HepG2 (cell line): Measurements from ENCODE around the gene CLIC6. TPM values are rescaled to one million over a fixed set of nuclear protein-coding genes. Genes with fewer than 3 reads are reported as not detected.

ENCODE experiments used
- EP300 ChIP-seq, 3 experiments: sonication (generic) in 1 of 3; formaldehyde crosslinking in 1 of 3; IDR thresholded peaks; 2 replicates each; pipeline versions ENCODE4 v1.5.1 to v1.6.1; 2011 to 2020; ENCODE audit warnings: low read depth in 2 of 3, low read length in 2 of 3, borderline replicate concordance in 1 of 3, improper control_type of control experiment in 1 of 3, mild to moderate bottlenecking in 1 of 3, missing genetic modification reagents in 1 of 3, moderate library complexity in 1 of 3
- GATAD1 ChIP-seq: IDR thresholded peaks from 2 replicates; pipeline ENCODE4 v1.6.1; 2016; ENCODE audit warnings: missing genetic modification reagents, missing compliant biosample characterization
- JARID2 ChIP-seq: sonication (generic); formaldehyde crosslinking; IDR thresholded peaks from 2 replicates; pipeline ENCODE4 v1.8.1; 2023; ENCODE audit warnings: missing genetic modification reagents, inconsistent platforms; ENCODE audit not compliant: insufficient replicate concordance
- MBNL3 ChIP-seq: fragments of 250-450 bp; sonication (Bioruptor Pico); conservative IDR thresholded peaks from 2 replicates; pipeline ENCODE4 v1.8.0; 2022; ENCODE audit warnings: mild to moderate bottlenecking, inconsistent platforms
- NRL ChIP-seq: sonication (generic); formaldehyde crosslinking; IDR thresholded peaks from 2 replicates; pipeline ENCODE4 v1.5.0; 2020; ENCODE audit warnings: missing genetic modification reagents, mild to moderate bottlenecking, moderate library complexity, borderline replicate concordance
- PAWR ChIP-seq: sonication (generic); formaldehyde crosslinking; IDR thresholded peaks from 2 replicates; pipeline ENCODE4 v1.4.0; 2020; ENCODE audit warnings: missing genetic modification reagents, mild to moderate bottlenecking, borderline replicate concordance
- PTBP1 ChIP-seq: fragments of 200-400 bp; formaldehyde crosslinking; IDR thresholded peaks from 2 replicates; pipeline ENCODE4 v1.6.1; 2018; ENCODE audit warnings: low read length, low read depth; ENCODE audit not compliant: poor library complexity, severe bottlenecking
- SRSF4 ChIP-seq: fragments of 200-400 bp; formaldehyde crosslinking; IDR thresholded peaks from one replicate; pipeline ENCODE4 v1.6.1; 2018; ENCODE audit warnings: mild to moderate bottlenecking, low read depth, low read length, moderate library complexity; ENCODE audit not compliant: poor library complexity, severe bottlenecking
- ZFY ChIP-seq: sonication (generic); formaldehyde crosslinking; IDR thresholded peaks from 2 replicates; pipeline ENCODE4 v1.4.0; 2020; ENCODE audit warnings: missing genetic modification reagents
- ZNF350 ChIP-seq: sonication (generic); formaldehyde crosslinking; IDR thresholded peaks from 2 replicates; pipeline ENCODE4 v1.4.0; 2020; ENCODE audit warnings: mild to moderate bottlenecking, low read depth, missing genetic modification reagents, borderline replicate concordance
- ZNF446 ChIP-seq: sonication (generic); formaldehyde crosslinking; IDR thresholded peaks from 2 replicates; pipeline ENCODE4 v1.5.0; 2020; ENCODE audit warnings: mild to moderate bottlenecking, missing genetic modification reagents
- ZSCAN9 ChIP-seq: IDR thresholded peaks from 2 replicates; pipeline ENCODE4 v1.6.1; 2016; ENCODE audit warnings: borderline replicate concordance
- polyA plus RNA-seq, 8 experiments: library from polyadenylated mRNA; depleted of rRNA in 3 of 8; stranded (reverse) in 7 of 8; unstranded in 1 of 8; fragments of >200 nt; fragmentation: Illumina TruSeq in 4 of 8; extraction: Trizol in 4 of 8; gene quantifications; 2 replicates each; pipeline versions ENCODE4 v1.2.1 to v1.2.3, GENCODE V29; 2011 to 2016; ENCODE audit warnings: low read depth in 4 of 8, missing spikeins in 1 of 8, mixed read lengths in 1 of 8; ENCODE audit not compliant: insufficient read depth in 1 of 8
- total RNA-seq, 5 experiments: library from RNA; depleted of rRNA; stranded (reverse); fragments of >200 nt; fragmentation: Illumina TruSeq; extraction: Trizol; gene quantifications; 2 replicates each; pipeline ENCODE4 v1.2.3, GENCODE V29; 2016; ENCODE audit warnings: low read depth in 1 of 5
- TF ChIP-seq, protein P1 (sequence below), 2 experiments: sonication (generic) in 1 of 2; formaldehyde crosslinking in 1 of 2; IDR thresholded peaks; 2 replicates each; pipeline versions ENCODE4 v1.5.1 to v1.6.1; 2011 to 2020; ENCODE audit warnings: borderline replicate concordance in 1 of 2, low read depth in 1 of 2, low read length in 1 of 2, mild to moderate bottlenecking in 1 of 2, missing genetic modification reagents in 1 of 2, moderate library complexity in 1 of 2
- TF ChIP-seq, protein P2 (sequence below): sonication (generic); formaldehyde crosslinking; IDR thresholded peaks from 2 replicates; pipeline ENCODE4 v1.5.1; 2020; ENCODE audit warnings: mild to moderate bottlenecking, moderate library complexity, missing genetic modification reagents
- TF ChIP-seq, protein P3 (sequence below): IDR thresholded peaks from 2 replicates; pipeline ENCODE4 v1.6.1; 2012; ENCODE audit warnings: low read length, improper control_type of control experiment
- TF ChIP-seq, protein P4 (sequence below): sonication (generic); formaldehyde crosslinking; IDR thresholded peaks from 2 replicates; pipeline ENCODE4 v1.4.0; 2020; ENCODE audit warnings: missing genetic modification reagents
- TF ChIP-seq, protein P5 (sequence below): sonication (generic); formaldehyde crosslinking; IDR thresholded peaks from 2 replicates; pipeline ENCODE4 v1.5.0; 2020; ENCODE audit warnings: missing genetic modification reagents

Gene CLIC6
- total and polyA plus RNA-seq, 2 of the 13 experiments (the other 11 are each of a cell fraction or from before 2014, with no cell fraction given), result not detected

DNA sequence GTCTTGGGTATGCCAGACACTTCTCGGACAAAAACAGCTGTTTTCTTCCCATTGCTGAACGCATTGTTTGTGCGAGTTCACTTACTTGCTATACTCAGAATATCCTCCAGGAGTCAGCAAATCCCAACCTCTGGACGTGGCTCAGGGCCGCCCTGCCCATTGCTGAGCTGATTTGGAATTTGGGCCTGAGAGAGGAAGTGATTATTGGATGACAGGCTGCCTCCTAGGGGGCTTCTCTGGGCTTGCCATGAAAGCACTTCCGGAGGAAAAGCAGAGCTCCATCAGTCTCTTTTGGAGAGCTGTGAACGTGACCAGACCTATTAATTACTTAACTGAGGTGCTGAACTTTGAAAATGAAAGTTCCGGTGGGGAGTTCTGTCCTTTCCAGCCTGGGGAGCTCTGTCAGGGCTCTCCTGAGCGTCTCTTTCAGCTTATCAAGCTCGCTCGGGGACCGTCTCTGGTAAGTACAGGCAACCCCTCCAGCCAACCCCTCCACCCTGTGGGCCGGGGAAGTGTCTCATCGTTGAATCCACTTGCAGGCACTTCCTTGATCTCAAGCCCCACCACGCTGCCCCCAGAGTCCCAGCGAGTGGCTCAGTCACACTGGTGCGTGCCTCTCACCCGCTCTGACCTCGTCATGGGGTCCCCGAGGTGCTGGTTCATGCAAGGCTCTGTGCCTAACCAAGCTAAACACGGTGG, 76.9 kb downstream of the CLIC6 start (continued):
- TF ChIP-seq NRL (no peak), EP300 (IDR thresholded peaks at IDR 0.05; ENCODE audit: low read depth in 2 of 2, low read length in 2 of 2) (no peak), EP300 (CRISPR knock-in tag; IDR thresholded peaks at IDR 0.05; ENCODE audit: borderline replicate concordance) (no peak), ZNF446 (CRISPR knock-in tag) (no peak), ZSCAN9 (peak; percentile 54; the same call in 1 of the 2 replicates), SRSF4 (no peak), PTBP1 (no peak), ZNF350 (no peak), MBNL3 (CRISPR knock-in tag) (no peak), JARID2 (CRISPR knock-in tag) (no peak), ZFY (CRISPR knock-in tag) (peak; percentile 65), PAWR (CRISPR knock-in tag) (no peak), GATAD1 (CRISPR knock-in tag) (peak; percentile 54)
- TF ChIP-seq, protein P1, sequence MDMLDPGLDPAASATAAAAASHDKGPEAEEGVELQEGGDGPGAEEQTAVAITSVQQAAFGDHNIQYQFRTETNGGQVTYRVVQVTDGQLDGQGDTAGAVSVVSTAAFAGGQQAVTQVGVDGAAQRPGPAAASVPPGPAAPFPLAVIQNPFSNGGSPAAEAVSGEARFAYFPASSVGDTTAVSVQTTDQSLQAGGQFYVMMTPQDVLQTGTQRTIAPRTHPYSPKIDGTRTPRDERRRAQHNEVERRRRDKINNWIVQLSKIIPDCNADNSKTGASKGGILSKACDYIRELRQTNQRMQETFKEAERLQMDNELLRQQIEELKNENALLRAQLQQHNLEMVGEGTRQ (IDR thresholded peaks at IDR 0.05; ENCODE audit: low read depth, low read length), result no peak
- TF ChIP-seq, protein P1 (CRISPR knock-in tag; IDR thresholded peaks at IDR 0.05; ENCODE audit: borderline replicate concordance), result no peak
- TF ChIP-seq, protein P2, sequence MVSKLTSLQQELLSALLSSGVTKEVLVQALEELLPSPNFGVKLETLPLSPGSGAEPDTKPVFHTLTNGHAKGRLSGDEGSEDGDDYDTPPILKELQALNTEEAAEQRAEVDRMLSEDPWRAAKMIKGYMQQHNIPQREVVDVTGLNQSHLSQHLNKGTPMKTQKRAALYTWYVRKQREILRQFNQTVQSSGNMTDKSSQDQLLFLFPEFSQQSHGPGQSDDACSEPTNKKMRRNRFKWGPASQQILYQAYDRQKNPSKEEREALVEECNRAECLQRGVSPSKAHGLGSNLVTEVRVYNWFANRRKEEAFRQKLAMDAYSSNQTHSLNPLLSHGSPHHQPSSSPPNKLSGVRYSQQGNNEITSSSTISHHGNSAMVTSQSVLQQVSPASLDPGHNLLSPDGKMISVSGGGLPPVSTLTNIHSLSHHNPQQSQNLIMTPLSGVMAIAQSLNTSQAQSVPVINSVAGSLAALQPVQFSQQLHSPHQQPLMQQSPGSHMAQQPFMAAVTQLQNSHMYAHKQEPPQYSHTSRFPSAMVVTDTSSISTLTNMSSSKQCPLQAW (CRISPR knock-in tag), result no peak; the same call in 1 of the 2 replicates
- TF ChIP-seq, protein P3, sequence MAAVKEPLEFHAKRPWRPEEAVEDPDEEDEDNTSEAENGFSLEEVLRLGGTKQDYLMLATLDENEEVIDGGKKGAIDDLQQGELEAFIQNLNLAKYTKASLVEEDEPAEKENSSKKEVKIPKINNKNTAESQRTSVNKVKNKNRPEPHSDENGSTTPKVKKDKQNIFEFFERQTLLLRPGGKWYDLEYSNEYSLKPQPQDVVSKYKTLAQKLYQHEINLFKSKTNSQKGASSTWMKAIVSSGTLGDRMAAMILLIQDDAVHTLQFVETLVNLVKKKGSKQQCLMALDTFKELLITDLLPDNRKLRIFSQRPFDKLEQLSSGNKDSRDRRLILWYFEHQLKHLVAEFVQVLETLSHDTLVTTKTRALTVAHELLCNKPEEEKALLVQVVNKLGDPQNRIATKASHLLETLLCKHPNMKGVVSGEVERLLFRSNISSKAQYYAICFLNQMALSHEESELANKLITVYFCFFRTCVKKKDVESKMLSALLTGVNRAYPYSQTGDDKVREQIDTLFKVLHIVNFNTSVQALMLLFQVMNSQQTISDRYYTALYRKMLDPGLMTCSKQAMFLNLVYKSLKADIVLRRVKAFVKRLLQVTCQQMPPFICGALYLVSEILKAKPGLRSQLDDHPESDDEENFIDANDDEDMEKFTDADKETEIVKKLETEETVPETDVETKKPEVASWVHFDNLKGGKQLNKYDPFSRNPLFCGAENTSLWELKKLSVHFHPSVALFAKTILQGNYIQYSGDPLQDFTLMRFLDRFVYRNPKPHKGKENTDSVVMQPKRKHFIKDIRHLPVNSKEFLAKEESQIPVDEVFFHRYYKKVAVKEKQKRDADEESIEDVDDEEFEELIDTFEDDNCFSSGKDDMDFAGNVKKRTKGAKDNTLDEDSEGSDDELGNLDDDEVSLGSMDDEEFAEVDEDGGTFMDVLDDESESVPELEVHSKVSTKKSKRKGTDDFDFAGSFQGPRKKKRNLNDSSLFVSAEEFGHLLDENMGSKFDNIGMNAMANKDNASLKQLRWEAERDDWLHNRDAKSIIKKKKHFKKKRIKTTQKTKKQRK, result no peak
- TF ChIP-seq, protein P4, sequence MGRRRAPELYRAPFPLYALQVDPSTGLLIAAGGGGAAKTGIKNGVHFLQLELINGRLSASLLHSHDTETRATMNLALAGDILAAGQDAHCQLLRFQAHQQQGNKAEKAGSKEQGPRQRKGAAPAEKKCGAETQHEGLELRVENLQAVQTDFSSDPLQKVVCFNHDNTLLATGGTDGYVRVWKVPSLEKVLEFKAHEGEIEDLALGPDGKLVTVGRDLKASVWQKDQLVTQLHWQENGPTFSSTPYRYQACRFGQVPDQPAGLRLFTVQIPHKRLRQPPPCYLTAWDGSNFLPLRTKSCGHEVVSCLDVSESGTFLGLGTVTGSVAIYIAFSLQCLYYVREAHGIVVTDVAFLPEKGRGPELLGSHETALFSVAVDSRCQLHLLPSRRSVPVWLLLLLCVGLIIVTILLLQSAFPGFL (CRISPR knock-in tag), result no peak
- TF ChIP-seq, protein P5, sequence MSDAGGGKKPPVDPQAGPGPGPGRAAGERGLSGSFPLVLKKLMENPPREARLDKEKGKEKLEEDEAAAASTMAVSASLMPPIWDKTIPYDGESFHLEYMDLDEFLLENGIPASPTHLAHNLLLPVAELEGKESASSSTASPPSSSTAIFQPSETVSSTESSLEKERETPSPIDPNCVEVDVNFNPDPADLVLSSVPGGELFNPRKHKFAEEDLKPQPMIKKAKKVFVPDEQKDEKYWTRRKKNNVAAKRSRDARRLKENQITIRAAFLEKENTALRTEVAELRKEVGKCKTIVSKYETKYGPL (CRISPR knock-in tag), result no peak
